ENCODE measurements around the gene RAB40C. TPM values are rescaled to one million over a fixed set of nuclear protein-coding genes. Genes with fewer than 3 reads are reported as not detected.

The RAB40C gene
- total and polyA plus RNA-seq, 9 of the 15 experiments (the other 6 are each of a cell fraction or from before 2014, with no cell fraction given) = 0.17 to 23.4 (median 8.7) TPM

Small RNAs within 50 kb of the gene (microRNA-seq; reads per million reads assigned to microRNA genes)
- 20.5 reads per million, percentile 65 among the genes with 10 or more reads in this experiment for gene MIR3176 (ENCODE audit: borderline microRNAs expressed)

Small RNAs within 50 kb of the gene (small RNA-seq; reads per million reads assigned to genes)
- gene MIR3176 = 24.3 reads per million, percentile 97 among the genes with 10 or more reads in this experiment
- not detected for gene Z98883.1

Other genes starting within 250 kb of the RAB40C start
Only the 7 nearest of the 29 such genes appear.
- gene PRR35, start 29.7 kb upstream of the RAB40C start, total RNA-seq (2014; rRNA removed) = 0.41 and 0.45 TPM in 2 replicates
- gene PRR35, start 29.7 kb upstream of the RAB40C start, total RNA-seq (2014; rRNA removed; fragmentation: Illumina TruSeq; extraction: Trizol) = not detected in 2 replicates
- gene PRR35, start 29.7 kb upstream of the RAB40C start, total RNA-seq (2015; rRNA removed; fragmentation: Illumina TruSeq; extraction: Trizol) = 0.08 TPM in 1 of 2 replicates, not detected in the other
- gene PRR35, start 29.7 kb upstream of the RAB40C start, total RNA-seq (2021) = 0.18 and 0.42 TPM in 2 replicates
- 0.09 and 0.17 TPM in 2 replicates for gene PRR35, start 29.7 kb upstream of the RAB40C start, polyA plus RNA-seq (2011; rRNA removed)
- 0.07 TPM in 1 of 2 replicates, not detected in the other for gene PRR35, start 29.7 kb upstream of the RAB40C start, polyA plus RNA-seq (2014; fragmentation: Illumina TruSeq; extraction: Trizol)
- not detected for gene PRR35, start 29.7 kb upstream of the RAB40C start, polyA plus RNA-seq (2014; fragmentation: Nextera tagmentation; extraction: Ambion mirVana)
- gene PRR35, start 29.7 kb upstream of the RAB40C start, polyA plus RNA-seq (2014; rRNA removed) = 0.15 and 0.24 TPM in 2 replicates
- 2.6 and 3.1 TPM in 2 replicates for gene NHLRC4, start 23.1 kb upstream of the RAB40C start, total RNA-seq (2014; rRNA removed)
- gene NHLRC4, start 23.1 kb upstream of the RAB40C start, total RNA-seq (2014; rRNA removed; fragmentation: Illumina TruSeq; extraction: Trizol) = 0.47 and 0.48 TPM in 2 replicates
- 1.2 and 1.3 TPM in 2 replicates for gene NHLRC4, start 23.1 kb upstream of the RAB40C start, total RNA-seq (2015; rRNA removed; fragmentation: Illumina TruSeq; extraction: Trizol)
- 2.0 and 3.0 TPM in 2 replicates for gene NHLRC4, start 23.1 kb upstream of the RAB40C start, total RNA-seq (2021)
- gene NHLRC4, start 23.1 kb upstream of the RAB40C start, polyA plus RNA-seq (2011; rRNA removed) = 1.3 and 1.7 TPM in 2 replicates
- 0.24 and 1.1 TPM in 2 replicates for gene NHLRC4, start 23.1 kb upstream of the RAB40C start, polyA plus RNA-seq (2014; fragmentation: Illumina TruSeq; extraction: Trizol)
- gene NHLRC4, start 23.1 kb upstream of the RAB40C start, polyA plus RNA-seq (2014; fragmentation: Nextera tagmentation; extraction: Ambion mirVana) = not detected
- 3.2 and 3.7 TPM in 2 replicates for gene NHLRC4, start 23.1 kb upstream of the RAB40C start, polyA plus RNA-seq (2014; rRNA removed)
- gene PIGQ, start 20.1 kb upstream of the RAB40C start, total RNA-seq (2014; rRNA removed) = 30.7 and 36.1 TPM in 2 replicates
- 2.3 and 3.4 TPM in 2 replicates for gene PIGQ, start 20.1 kb upstream of the RAB40C start, total RNA-seq (2014; rRNA removed; fragmentation: Illumina TruSeq; extraction: Trizol)
- gene PIGQ, start 20.1 kb upstream of the RAB40C start, total RNA-seq (2015; rRNA removed; fragmentation: Illumina TruSeq; extraction: Trizol) = 14.1 and 14.3 TPM in 2 replicates
- 43.7 and 49.6 TPM in 2 replicates for gene PIGQ, start 20.1 kb upstream of the RAB40C start, total RNA-seq (2021)
- gene PIGQ, start 20.1 kb upstream of the RAB40C start, polyA plus RNA-seq (2011; rRNA removed) = 11.2 and 19.4 TPM in 2 replicates
- gene PIGQ, start 20.1 kb upstream of the RAB40C start, polyA plus RNA-seq (2014; fragmentation: Illumina TruSeq; extraction: Trizol) = 11.7 and 21.9 TPM in 2 replicates
- 1 to 10 TPM in 1 of 2 experiments, under 1 TPM in 1; 0.20 to 2.5 TPM for gene PIGQ, start 20.1 kb upstream of the RAB40C start, polyA plus RNA-seq (2014; fragmentation: Nextera tagmentation; extraction: Ambion mirVana)
- gene PIGQ, start 20.1 kb upstream of the RAB40C start, polyA plus RNA-seq (2014; rRNA removed) = 42.1 and 42.3 TPM in 2 replicates
- 0.50 and 0.57 TPM in 2 replicates for gene WFIKKN1, start 40.9 kb downstream of the RAB40C start, total RNA-seq (2014; rRNA removed)
- gene WFIKKN1, start 40.9 kb downstream of the RAB40C start, total RNA-seq (2014; rRNA removed; fragmentation: Illumina TruSeq; extraction: Trizol) = not detected in 2 replicates
- 0.11 and 0.14 TPM in 2 replicates for gene WFIKKN1, start 40.9 kb downstream of the RAB40C start, total RNA-seq (2015; rRNA removed; fragmentation: Illumina TruSeq; extraction: Trizol)
- 0.85 and 1.1 TPM in 2 replicates for gene WFIKKN1, start 40.9 kb downstream of the RAB40C start, total RNA-seq (2021)
- gene WFIKKN1, start 40.9 kb downstream of the RAB40C start, polyA plus RNA-seq (2011; rRNA removed) = 0.18 and 0.22 TPM in 2 replicates
- 0.14 TPM in 1 of 2 replicates, not detected in the other for gene WFIKKN1, start 40.9 kb downstream of the RAB40C start, polyA plus RNA-seq (2014; fragmentation: Illumina TruSeq; extraction: Trizol)
- gene WFIKKN1, start 40.9 kb downstream of the RAB40C start, polyA plus RNA-seq (2014; fragmentation: Nextera tagmentation; extraction: Ambion mirVana) = not detected
- gene WFIKKN1, start 40.9 kb downstream of the RAB40C start, polyA plus RNA-seq (2014; rRNA removed) = 0.30 and 0.54 TPM in 2 replicates
- gene METTL26, start 46.2 kb downstream of the RAB40C start, total RNA-seq (2014; rRNA removed) = 198 and 279 TPM in 2 replicates
- gene METTL26, start 46.2 kb downstream of the RAB40C start, total RNA-seq (2014; rRNA removed; fragmentation: Illumina TruSeq; extraction: Trizol) = 22.9 and 36.2 TPM in 2 replicates
- 75.4 and 76.5 TPM in 2 replicates for gene METTL26, start 46.2 kb downstream of the RAB40C start, total RNA-seq (2015; rRNA removed; fragmentation: Illumina TruSeq; extraction: Trizol)
- 177 and 184 TPM in 2 replicates for gene METTL26, start 46.2 kb downstream of the RAB40C start, total RNA-seq (2021)
- 105 and 115 TPM in 2 replicates for gene METTL26, start 46.2 kb downstream of the RAB40C start, polyA plus RNA-seq (2011; rRNA removed)
- 80.9 and 91.6 TPM in 2 replicates for gene METTL26, start 46.2 kb downstream of the RAB40C start, polyA plus RNA-seq (2014; fragmentation: Illumina TruSeq; extraction: Trizol)
- gene METTL26, start 46.2 kb downstream of the RAB40C start, polyA plus RNA-seq (2014; fragmentation: Nextera tagmentation; extraction: Ambion mirVana) = 10 to 100 TPM in 1 of 2 experiments, 1 to 10 TPM in 1; 7.3 to 11.6 TPM
- gene METTL26, start 46.2 kb downstream of the RAB40C start, polyA plus RNA-seq (2014; rRNA removed) = 262 and 265 TPM in 2 replicates
- gene MCRIP2, start 51.8 kb downstream of the RAB40C start, total RNA-seq (2014; rRNA removed) = 120 and 148 TPM in 2 replicates
- 3.4 and 6.3 TPM in 2 replicates for gene MCRIP2, start 51.8 kb downstream of the RAB40C start, total RNA-seq (2014; rRNA removed; fragmentation: Illumina TruSeq; extraction: Trizol)
- gene MCRIP2, start 51.8 kb downstream of the RAB40C start, total RNA-seq (2015; rRNA removed; fragmentation: Illumina TruSeq; extraction: Trizol) = 55.8 and 56.1 TPM in 2 replicates
- gene MCRIP2, start 51.8 kb downstream of the RAB40C start, total RNA-seq (2021) = 110 and 124 TPM in 2 replicates
- gene MCRIP2, start 51.8 kb downstream of the RAB40C start, polyA plus RNA-seq (2011; rRNA removed) = 35.2 and 47.4 TPM in 2 replicates
- 12.8 and 40.4 TPM in 2 replicates for gene MCRIP2, start 51.8 kb downstream of the RAB40C start, polyA plus RNA-seq (2014; fragmentation: Illumina TruSeq; extraction: Trizol)
- 1 to 10 TPM in 1 of 2 experiments, under 1 TPM in 1; 0.80 to 3.5 TPM for gene MCRIP2, start 51.8 kb downstream of the RAB40C start, polyA plus RNA-seq (2014; fragmentation: Nextera tagmentation; extraction: Ambion mirVana)
- gene MCRIP2, start 51.8 kb downstream of the RAB40C start, polyA plus RNA-seq (2014; rRNA removed) = 111 and 123 TPM in 2 replicates
- 4.9 and 6.5 TPM in 2 replicates for gene WDR90, start 59.3 kb downstream of the RAB40C start, total RNA-seq (2014; rRNA removed)
- gene WDR90, start 59.3 kb downstream of the RAB40C start, total RNA-seq (2014; rRNA removed; fragmentation: Illumina TruSeq; extraction: Trizol) = 0.80 and 1.3 TPM in 2 replicates
- 3.0 and 3.3 TPM in 2 replicates for gene WDR90, start 59.3 kb downstream of the RAB40C start, total RNA-seq (2015; rRNA removed; fragmentation: Illumina TruSeq; extraction: Trizol)
- 10.0 and 12.6 TPM in 2 replicates for gene WDR90, start 59.3 kb downstream of the RAB40C start, total RNA-seq (2021)
- 5.7 and 9.4 TPM in 2 replicates for gene WDR90, start 59.3 kb downstream of the RAB40C start, polyA plus RNA-seq (2011; rRNA removed)
- 1.4 and 4.3 TPM in 2 replicates for gene WDR90, start 59.3 kb downstream of the RAB40C start, polyA plus RNA-seq (2014; fragmentation: Illumina TruSeq; extraction: Trizol)
- under 1 TPM; 0.44 to 0.46 TPM for gene WDR90, start 59.3 kb downstream of the RAB40C start, polyA plus RNA-seq (2014; fragmentation: Nextera tagmentation; extraction: Ambion mirVana)
- gene WDR90, start 59.3 kb downstream of the RAB40C start, polyA plus RNA-seq (2014; rRNA removed) = 8.1 and 10.6 TPM in 2 replicates